NCI-H1092 treated with DMSO at 0.1 percent for 48 hours (cell line): ENCODE measurements around the gene IL10.
"Not testable (repeated sequence)": the region's sequence is repeated elsewhere in the genome, so short reads cannot be mapped to it uniquely, and the experiment has no call there.

Experiments
- DNase-seq: peaks from one replicate; lab custom pipeline; 2025; lab: John Stamatoyannopoulos, UW

Gene IL10

DNA sequence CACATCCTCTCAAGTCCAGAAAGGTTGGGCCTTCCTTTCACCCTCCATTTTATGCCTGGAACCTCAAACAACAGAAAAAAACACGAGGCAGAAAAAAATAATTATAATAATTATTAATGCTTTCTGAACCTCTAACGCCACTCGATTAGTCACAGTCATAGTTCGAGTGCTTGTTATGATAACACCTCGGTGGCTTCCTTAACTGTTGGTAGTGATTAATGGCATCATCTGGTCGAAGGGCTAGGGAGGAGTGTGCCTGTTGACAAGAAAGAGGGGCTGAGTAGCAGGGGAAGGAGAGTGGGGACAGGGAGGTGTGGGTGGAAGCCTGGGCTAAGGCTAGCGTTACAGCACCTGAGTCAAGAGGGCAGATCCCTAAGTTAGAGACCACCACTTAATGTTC lies 21.3 kb upstream of the IL10 start:
- no peak for DNase-seq

DNA sequence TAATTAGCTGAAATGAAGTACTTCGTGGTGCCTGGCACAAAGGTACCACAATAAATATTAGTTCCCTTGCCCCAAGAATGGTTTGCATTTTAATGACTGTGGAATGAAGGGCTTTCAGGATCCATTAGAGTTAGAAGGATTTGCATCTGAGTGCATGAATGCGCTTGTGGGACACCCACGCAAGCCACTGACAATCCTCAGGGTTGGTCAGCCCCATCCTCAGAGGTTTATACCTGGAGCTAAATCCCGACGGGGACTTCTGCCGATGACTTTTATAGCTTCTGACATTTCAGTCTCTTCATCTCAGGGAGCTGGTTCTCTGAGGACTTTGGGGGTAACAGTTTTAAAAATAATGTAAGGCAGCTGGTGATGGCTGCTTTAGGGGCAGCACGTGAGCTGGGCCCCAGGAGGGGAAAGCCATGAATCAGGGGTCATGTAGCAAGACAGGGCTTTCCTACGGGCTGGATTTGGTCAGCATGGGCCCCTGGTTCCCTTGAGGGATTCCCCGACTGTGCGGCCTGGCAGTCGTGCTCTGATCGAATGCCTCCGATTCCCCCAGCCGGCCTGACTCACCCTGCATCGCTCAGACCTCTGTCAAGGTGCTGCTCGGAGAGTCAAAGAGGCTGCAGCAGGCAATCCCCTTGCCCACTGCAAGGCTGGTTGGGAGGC lies 20.8 kb upstream of the IL10 start:
- no peak for DNase-seq

DNA sequence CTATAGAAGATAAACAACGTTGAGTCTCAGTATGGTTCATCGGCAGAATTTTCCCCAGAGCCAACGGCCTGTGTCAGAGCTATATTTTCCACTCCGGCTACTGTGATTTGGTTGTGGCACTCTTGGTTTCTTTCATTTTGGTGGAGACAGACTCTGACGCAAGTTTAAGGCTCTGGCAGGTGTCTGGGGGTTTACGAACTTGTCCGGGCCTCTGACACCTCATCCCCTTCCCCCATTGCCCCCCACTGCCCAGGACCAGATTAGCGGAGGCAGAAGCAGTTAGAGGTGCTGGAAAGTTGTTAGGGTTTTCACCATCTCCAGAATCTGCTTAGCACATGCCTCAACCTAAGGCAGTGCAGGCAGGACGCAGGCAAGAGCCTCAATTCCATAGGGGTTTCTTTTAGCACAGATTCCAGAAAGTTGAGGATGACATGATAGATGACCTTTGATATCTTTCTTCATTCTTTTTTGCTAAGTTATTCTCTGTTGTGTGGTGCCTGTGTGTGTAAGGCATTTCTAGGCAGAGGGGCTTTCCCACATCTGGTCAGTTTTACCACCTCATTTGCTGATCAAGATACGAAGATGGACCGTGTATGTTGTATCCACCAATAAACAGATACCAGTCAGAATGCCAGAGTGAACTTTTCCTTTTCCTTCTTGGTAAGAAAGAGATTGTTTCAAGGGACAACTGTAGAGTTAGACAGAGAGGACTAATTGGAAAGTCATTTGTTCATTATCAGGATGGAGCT lies 18.4 kb upstream of the IL10 start:
- no peak for DNase-seq

DNA sequence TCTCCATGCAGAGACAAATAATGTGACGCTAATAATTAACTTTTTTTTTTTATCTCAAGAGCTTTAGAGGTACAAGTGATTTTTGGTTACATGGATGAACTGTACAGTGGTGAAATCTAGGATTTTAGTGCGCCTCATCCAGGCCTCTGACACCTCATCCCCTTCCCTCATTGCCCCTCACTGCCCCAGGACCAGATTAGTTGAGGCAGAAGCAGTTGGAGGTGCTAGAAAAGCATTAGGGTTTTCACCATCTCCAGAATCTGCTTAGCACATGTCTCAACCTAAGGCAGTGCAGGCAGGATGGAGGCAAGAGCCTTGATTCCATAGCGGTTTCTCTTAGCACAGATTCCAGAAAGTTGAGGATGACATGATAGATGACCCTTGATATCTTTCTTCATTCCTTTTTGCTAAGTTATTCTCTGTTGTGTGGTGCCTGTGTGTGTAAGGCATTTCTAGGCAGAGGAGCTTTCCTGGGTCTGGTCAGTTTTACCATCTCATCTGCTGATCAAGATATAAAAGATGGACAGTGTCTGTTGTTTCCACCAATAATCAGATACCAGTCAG lies 16.3 kb upstream of the IL10 start:
- no peak for DNase-seq

GRCh38 chr1:206787891-206788290 lies 15.6 kb upstream of the IL10 start:
- no peak for DNase-seq

GRCh38 chr1:206786212-206786886 lies 14.1 kb upstream of the IL10 start:
- no peak for DNase-seq

GRCh38 chr1:206785182-206785765 lies 13.0 kb upstream of the IL10 start:
- no peak for DNase-seq

GRCh38 chr1:206784471-206784903 lies 12.2 kb upstream of the IL10 start:
- no peak for DNase-seq

- DNase-seq: no peak
Measured at GRCh38 chr1:206783506-206783905, 11.2 kb upstream of the IL10 start.

GRCh38 chr1:206782448-206782847 lies 10.2 kb upstream of the IL10 start:
- DNase-seq: no peak

- no peak for DNase-seq
Measured at GRCh38 chr1:206779638-206780037, 7.3 kb upstream of the IL10 start.

DNA sequence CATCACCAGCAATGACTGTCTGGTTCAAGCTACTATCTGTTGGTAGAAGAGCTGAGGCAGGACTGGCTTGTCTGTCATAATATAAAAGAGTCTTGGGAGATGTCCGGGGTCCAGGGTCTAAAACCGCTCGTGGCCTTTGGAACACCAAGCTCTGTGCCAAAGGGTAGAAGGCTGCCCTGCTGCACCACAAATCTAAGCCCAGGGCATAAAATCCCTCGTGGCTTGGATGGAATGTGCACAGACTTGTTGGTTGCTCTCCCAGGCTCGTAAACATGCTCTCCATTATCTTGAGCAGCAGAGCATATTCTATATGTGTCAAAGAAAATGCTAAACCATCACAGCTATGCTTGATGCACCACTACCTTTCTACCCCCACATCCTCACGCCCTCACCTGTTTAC lies 6.6 kb upstream of the IL10 start:
- DNase-seq: not testable (repeated sequence)

DNA sequence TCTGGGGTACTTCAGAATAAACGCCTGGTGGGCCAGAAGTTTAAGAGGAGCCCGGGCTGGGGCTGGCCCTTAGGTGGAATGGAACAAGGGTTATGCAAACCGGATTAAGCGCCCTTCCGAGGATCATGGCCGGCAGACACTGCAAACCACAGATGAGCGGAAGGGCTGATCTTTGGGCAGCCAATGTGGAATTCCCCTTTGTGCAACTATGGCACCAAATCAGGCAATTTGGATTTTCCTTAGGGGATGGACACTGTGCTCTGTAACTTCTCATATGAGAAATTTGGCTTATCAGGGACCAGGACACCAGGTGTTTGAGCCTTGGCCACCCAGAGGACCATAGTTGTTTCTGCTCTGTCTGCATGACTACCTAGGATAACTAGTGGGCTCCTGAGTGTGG lies 5.7 kb upstream of the IL10 start:
- DNase-seq: no peak

DNA sequence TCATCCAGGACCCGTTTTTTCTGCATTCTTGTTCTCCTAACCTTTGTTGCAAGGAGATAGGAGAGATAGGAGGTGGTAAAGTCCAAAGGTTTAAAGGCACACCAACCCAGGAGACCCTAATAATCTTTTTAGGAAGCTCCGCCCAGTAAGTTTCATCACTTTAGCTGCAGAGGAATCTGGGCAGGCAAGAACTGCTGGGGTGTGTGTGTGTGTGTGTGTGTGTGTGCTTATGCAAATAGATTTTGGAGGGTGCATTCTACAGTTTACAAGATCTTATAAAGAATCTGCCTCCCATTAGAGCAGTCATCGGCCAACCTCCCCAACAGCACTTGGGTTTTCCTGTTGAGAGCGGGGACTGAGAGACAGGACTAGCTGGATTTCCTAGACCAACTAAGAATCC lies 3.9 kb upstream of the IL10 start:
- no peak for DNase-seq

GRCh38 chr1:206774093-206774492 lies 1.8 kb upstream of the IL10 start:
- no peak for DNase-seq

GRCh38 chr1:206771338-206771692 lies 979 bp downstream of the IL10 start:
- DNase-seq: no peak

GRCh38 chr1:206770531-206771337 lies 1.6 kb downstream of the IL10 start, which contains the start of gene IL19:
Gene IL19 (plus strand): TSS chr1:206770773. CDS start chr1:206836663, 65,890 bp downstream.
- DNase-seq: no peak

DNA sequence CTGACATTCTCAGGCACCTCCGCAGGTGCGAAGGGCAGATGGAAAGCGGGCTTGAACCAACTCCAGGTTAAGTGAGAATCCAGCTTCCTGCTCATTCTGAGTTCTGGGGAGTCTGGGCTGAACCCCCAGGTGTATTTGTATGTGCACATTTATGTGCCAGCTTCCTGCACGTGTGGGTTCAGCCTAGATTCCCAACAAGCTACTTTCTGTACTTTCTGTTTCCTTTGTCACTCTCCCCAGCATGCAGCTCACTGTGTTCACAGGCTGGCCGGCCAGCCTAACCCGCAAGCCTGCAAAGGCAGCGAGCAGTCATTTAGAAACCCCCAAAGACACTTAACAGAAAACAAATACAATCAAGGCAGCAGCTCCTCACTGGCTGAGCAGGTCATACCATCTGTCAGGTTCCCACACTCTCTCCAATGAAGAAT lies 3.0 kb downstream of the IL10 start:
- DNase-seq: peak; percentile 17

DNA sequence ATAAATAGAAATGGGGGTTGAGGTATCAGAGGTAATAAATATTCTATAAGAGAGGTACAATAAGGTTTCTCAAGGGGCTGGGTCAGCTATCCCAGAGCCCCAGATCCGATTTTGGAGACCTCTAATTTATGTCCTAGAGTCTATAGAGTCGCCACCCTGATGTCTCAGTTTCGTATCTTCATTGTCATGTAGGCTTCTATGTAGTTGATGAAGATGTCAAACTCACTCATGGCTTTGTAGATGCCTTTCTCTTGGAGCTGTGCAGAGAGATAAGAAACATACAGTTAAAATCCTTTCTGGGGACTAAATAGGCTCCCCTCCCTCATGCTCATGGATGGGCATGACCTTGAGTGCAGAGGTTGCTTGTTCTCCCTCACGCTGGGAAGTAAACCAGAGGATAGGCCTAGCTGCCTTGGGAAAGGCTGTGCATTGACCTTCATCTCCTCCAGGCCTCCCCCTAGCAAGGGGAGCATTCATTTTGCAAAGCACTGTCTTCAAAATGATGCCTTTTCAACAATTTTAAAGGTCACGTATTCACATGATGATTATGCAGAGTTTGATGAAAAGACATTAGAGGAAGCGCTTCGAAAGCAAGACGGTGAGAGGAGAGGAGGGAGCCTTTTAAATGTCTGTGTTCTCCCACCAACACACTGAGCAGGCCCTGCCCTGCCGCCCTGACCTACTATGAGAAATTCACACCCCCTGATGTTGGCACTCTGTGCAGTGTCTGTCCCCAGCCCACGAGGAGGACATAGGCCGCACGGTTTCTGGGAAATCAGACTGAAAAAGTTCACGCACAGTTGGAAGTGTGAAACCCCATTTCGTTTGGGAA lies 3.6 kb downstream of the IL10 start:
- no peak for DNase-seq

GRCh38 chr1:206766251-206766856 lies 5.9 kb downstream of the IL10 start:
- no peak for DNase-seq
